IPS-18a (cell line): ENCODE data around the gene MTARC2.

Source experiments
- H3K27ac ChIP-seq: one replicate; pipeline ENCODE4 v1.5.1; 2013; ENCODE audit warnings: low read length
- H3K27me3 ChIP-seq: one replicate; pipeline ENCODE4 v1.6.1; 2013; ENCODE audit warnings: mild to moderate bottlenecking, low read length; ENCODE audit not compliant: control insufficient read depth, insufficient read depth
- H3K36me3 ChIP-seq: one replicate; pipeline ENCODE4 v1.6.1; 2013; ENCODE audit warnings: low read depth, low read length; ENCODE audit not compliant: control insufficient read depth
- H3K4me1 ChIP-seq: one replicate; pipeline ENCODE4 v1.6.1; 2013; ENCODE audit warnings: low read depth, low read length; ENCODE audit not compliant: control insufficient read depth
- H3K4me3 ChIP-seq: one replicate; pipeline ENCODE4 v1.5.1; 2013; ENCODE audit warnings: low read length
- H3K9ac ChIP-seq: one replicate; pipeline ENCODE4 v1.6.1; 2013; ENCODE audit warnings: mild to moderate bottlenecking, low read length, moderate library complexity
- H3K9me3 ChIP-seq: one replicate; pipeline ENCODE4 v1.6.1; 2013; ENCODE audit warnings: low read depth, low read length; ENCODE audit not compliant: control insufficient read depth

Gene MTARC2

GRCh38 chr1:220754212-220754917 lies 6.2 kb downstream of the MTARC2 start:
- Histone ChIP-seq H3K9me3 (no peaks in the 10 kb centered on the region), H3K27me3 (peaks cover 16% of the 10 kb centered on the region), H3K4me1 (peaks cover 6% of the 10 kb centered on the region), H3K9ac (no peak overlapping the region), H3K27ac (no peak overlapping the region), H3K4me3 (no peak overlapping the region), H3K36me3 (peaks cover 4% of the 10 kb centered on the region)

DNA sequence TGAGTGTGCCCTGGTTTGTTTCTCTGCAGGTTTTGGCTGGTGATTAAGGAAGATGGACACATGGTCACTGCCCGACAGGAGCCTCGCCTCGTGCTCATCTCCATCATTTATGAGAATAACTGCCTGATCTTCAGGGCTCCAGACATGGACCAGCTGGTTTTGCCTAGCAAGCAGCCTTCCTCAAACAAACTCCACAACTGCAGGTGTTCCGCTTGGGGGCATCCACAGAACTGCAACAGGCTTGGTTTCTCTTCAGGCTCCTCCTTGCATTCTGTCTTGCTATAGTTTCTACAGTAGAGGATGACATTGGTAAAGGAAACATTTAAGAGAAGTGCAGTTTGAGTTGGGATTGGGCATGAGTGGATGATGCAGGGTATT lies 6.8 kb downstream of the MTARC2 start:
- H3K4me3 ChIP-seq, result no peak overlapping the region
- H3K4me1 ChIP-seq, result peaks cover 6% of the 10 kb centered on the region
- no peak overlapping the region for H3K9ac ChIP-seq
- H3K27me3 ChIP-seq, result peaks cover 10% of the 10 kb centered on the region
- no peaks in the 10 kb centered on the region for H3K9me3 ChIP-seq
- H3K27ac ChIP-seq, result no peak overlapping the region
- peaks cover 4% of the 10 kb centered on the region for H3K36me3 ChIP-seq

- H3K36me3 ChIP-seq, result peaks cover 4% of the 10 kb centered on the region
These were observed 7.2 kb downstream of the MTARC2 start for GRCh38 chr1:220755309-220755708.

DNA sequence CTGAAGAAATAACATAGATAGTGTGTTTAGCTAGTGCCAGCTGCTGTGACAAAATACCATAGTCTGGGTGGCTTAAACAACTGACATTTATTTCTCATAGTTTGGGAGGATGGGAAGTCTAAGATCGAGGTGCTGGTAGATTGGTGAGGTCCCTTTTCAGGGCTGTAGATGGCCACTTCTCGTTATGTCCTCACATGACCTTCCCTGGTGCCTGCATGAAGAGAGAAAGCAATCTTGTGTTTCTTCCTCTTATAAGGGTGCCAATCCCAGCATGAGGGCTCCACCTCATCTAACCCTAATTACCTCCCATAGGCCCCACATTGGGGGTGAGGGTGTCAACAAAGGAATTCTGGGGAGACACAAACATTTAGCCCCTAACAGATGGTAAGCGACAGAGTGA lies 9.3 kb downstream of the MTARC2 start:
- H3K9me3 ChIP-seq, result no peaks in the 10 kb centered on the region
- no peak overlapping the region for H3K4me3 ChIP-seq
- no peaks in the 10 kb centered on the region for H3K4me1 ChIP-seq
- H3K27me3 ChIP-seq, result no peaks in the 10 kb centered on the region
- peaks cover 4% of the 10 kb centered on the region for H3K36me3 ChIP-seq
- no peak overlapping the region for H3K9ac ChIP-seq
- H3K27ac ChIP-seq, result no peak overlapping the region

More at GRCh38 chr1:220755309-220755708, 7.2 kb downstream of the MTARC2 start:
- peaks cover 6% of the 10 kb centered on the region for H3K4me1 ChIP-seq
- no peak overlapping the region for H3K9ac ChIP-seq
- peaks cover 6% of the 10 kb centered on the region for H3K27me3 ChIP-seq
- no peak overlapping the region for H3K4me3 ChIP-seq
- H3K27ac ChIP-seq, result no peak overlapping the region
- no peaks in the 10 kb centered on the region for H3K9me3 ChIP-seq

DNA sequence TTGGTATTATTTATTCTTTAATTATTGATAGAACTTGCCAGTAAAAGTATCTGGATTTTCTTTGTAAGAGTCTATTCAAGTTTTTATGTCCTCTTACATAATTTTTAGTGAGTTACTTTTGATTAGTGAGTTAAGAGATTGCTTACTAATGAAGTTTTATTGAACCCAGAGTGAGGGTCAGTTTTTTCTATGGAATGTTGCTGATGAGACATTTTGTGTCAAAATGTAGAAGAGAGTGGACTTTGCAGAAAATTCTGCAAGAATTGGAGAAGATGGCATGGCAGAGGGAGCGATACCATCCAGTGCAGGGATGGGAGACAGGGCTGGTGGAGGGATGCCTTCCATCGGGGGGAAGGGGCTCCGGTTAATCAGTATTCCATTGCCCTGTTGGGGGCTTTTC lies 11.0 kb downstream of the MTARC2 start:
- peaks cover 4% of the 10 kb centered on the region for H3K36me3 ChIP-seq
- no peak overlapping the region for H3K27ac ChIP-seq

DNA sequence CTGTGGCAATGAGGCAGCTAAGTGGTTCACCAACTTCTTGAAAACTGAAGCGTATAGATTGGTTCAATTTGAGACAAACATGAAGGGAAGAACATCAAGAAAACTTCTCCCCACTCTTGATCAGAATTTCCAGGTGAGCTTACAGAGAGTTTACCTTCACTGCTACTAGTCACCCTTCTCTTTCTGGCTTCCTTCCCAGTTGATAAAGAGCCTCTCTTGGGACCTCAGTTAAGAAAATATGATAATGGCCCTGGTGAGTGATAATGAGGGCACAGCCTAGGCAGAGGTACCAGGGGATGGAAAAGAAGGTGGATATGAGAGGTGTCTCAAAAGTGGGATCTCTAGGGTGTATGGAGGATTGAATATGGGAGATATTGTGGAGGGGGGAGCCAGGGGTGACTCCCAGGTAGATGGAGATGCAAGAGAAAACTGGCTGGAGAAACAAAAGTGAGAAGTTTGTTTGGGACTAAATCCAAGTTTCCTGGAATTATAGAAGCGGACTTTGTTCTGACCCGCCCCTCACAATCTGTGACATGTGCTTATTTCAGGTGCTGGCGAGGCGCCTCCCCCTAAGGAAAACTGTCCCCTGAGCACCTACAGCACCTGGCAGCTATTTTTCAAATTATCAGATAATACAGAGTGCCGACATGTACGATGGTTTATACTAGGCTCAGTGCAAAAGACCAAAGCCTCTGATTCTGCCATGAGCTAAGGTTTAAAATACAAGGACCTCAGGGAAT lies 13.7 kb downstream of the MTARC2 start:
- Histone ChIP-seq H3K27me3 (no peaks in the 10 kb centered on the region), H3K9me3 (no peaks in the 10 kb centered on the region), H3K4me3 (no peak overlapping the region), H3K27ac (no peak overlapping the region), H3K4me1 (no peaks in the 10 kb centered on the region), H3K36me3 (no peaks in the 10 kb centered on the region), H3K9ac (no peak overlapping the region)

More for the DNA sequence above, 11.0 kb downstream of the MTARC2 start:
- no peak overlapping the region for H3K9ac ChIP-seq
- no peaks in the 10 kb centered on the region for H3K4me1 ChIP-seq
- H3K4me3 ChIP-seq, result no peak overlapping the region
- H3K9me3 ChIP-seq, result no peaks in the 10 kb centered on the region
- H3K27me3 ChIP-seq, result no peaks in the 10 kb centered on the region

GRCh38 chr1:220764757-220765156 lies 16.6 kb downstream of the MTARC2 start:
- Histone ChIP-seq H3K27me3 (no peaks in the 10 kb centered on the region), H3K4me1 (no peaks in the 10 kb centered on the region), H3K4me3 (no peak overlapping the region), H3K9ac (no peak overlapping the region), H3K27ac (no peak overlapping the region), H3K36me3 (no peaks in the 10 kb centered on the region), H3K9me3 (no peaks in the 10 kb centered on the region)

GRCh38 chr1:220767312-220768125 lies 19.4 kb downstream of the MTARC2 start:
- H3K36me3 ChIP-seq, result peaks cover 4% of the 10 kb centered on the region
- H3K27me3 ChIP-seq, result no peaks in the 10 kb centered on the region
- H3K27ac ChIP-seq, result no peak overlapping the region
- H3K9me3 ChIP-seq, result no peaks in the 10 kb centered on the region
- H3K4me3 ChIP-seq, result no peak overlapping the region
- H3K9ac ChIP-seq, result no peak overlapping the region
- peaks cover under 1% of the 10 kb centered on the region for H3K4me1 ChIP-seq

DNA sequence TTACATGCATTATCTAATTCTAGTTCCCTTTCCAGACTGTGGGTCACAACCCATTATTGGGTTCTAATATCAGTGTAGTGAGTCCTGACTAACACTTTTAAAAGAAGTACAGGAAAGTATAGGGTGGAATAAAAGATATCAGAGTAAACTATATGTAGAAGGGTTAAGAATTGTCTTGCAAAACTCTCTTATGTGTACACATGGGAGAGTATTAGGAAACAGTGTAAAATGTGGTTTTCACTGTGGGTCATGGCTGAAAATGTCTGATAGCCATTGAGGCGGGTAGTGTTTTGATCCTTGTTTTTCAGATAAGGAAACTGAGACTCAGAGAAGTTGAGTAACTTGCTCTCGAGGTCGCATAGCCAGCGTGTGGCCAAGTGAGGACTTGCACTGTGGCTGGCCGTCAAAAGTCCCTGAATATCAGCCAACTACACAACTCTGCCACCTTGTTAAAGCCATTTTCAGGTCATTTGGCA lies 20.0 kb downstream of the MTARC2 start:
- no peak overlapping the region for H3K27ac ChIP-seq
- no peaks in the 10 kb centered on the region for H3K27me3 ChIP-seq
- no peak overlapping the region for H3K9ac ChIP-seq
- H3K9me3 ChIP-seq, result no peaks in the 10 kb centered on the region
- H3K4me1 ChIP-seq, result peaks cover 5% of the 10 kb centered on the region
- no peak overlapping the region for H3K4me3 ChIP-seq
- peaks cover 4% of the 10 kb centered on the region for H3K36me3 ChIP-seq

DNA sequence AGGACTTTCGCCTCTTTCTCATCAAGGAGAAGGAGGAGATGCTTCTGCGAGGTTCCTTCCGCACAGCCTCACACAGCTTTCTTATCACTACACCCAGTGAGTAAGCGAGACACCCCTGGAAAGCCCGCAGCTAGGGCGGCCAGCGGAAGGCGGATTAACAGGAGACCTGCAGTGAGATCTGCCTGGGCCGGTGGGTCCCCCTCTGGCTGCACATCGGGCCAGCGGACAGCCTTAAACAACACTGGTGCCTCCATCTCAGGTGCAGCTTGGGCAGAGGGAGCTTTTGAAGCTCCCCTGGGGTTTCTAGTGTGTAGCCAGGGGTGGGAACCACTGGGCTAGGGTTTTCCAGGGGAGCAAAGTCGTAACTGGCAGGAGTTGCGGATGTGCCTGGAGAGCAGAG lies 21.1 kb downstream of the MTARC2 start:
- Histone ChIP-seq H3K27me3 (no peaks in the 10 kb centered on the region), H3K9me3 (no peaks in the 10 kb centered on the region), H3K27ac (no peak overlapping the region), H3K9ac (no peak overlapping the region), H3K4me3 (no peak overlapping the region), H3K4me1 (peaks cover 5% of the 10 kb centered on the region), H3K36me3 (peaks cover 4% of the 10 kb centered on the region)

GRCh38 chr1:220770245-220770913 lies 22.3 kb downstream of the MTARC2 start:
- H3K9me3 ChIP-seq, result no peaks in the 10 kb centered on the region
- H3K4me3 ChIP-seq, result no peak overlapping the region
- H3K4me1 ChIP-seq, result peaks cover 5% of the 10 kb centered on the region
- H3K27me3 ChIP-seq, result no peaks in the 10 kb centered on the region
- H3K36me3 ChIP-seq, result peaks cover 4% of the 10 kb centered on the region
- H3K9ac ChIP-seq, result no peak overlapping the region
- H3K27ac ChIP-seq, result no peak overlapping the region
